Esophagus squamous epithelium (tissue), 5 donors: Measurements from ENCODE around the gene HMCES. TPM values are rescaled to one million over a fixed set of nuclear protein-coding genes. Genes with fewer than 3 reads are reported as not detected.
"Not testable (repeated sequence)": the region's sequence is repeated elsewhere in the genome, so short reads cannot be mapped to it uniquely, and the experiment has no call there.

Experiments
- DNase-seq: peaks from one replicate; lab custom pipeline; 2025; lab: John Stamatoyannopoulos, UW
- H3K27ac ChIP-seq, 4 donors: fragments of 200-600 bp; sonication (generic); one replicate each; pipeline ENCODE4 v1.5.1; 2016 to 2019; ENCODE audit warnings: mild to moderate bottlenecking in 1 of 4
- H3K27me3 ChIP-seq, 4 donors: fragments of 200-600 bp; sonication (generic); 1 replicate in 3 of 4; 2 replicates in 1 of 4; pipeline versions ENCODE4 v1.5.1 to v1.6.0; 2017 to 2021; ENCODE audit warnings: antibody characterized with exemption in 1 of 4
- H3K36me3 ChIP-seq, 3 donors: fragments of 200-600 bp; sonication (generic); one replicate each; pipeline ENCODE4 v1.5.1; 2016 to 2019
- H3K4me1 ChIP-seq, 3 donors: fragments of 200-600 bp; sonication (generic); one replicate each; pipeline ENCODE4 v1.5.1; 2017 to 2019
- H3K4me3 ChIP-seq, 4 donors: fragments of 200-600 bp; sonication (generic); 1 replicate in 3 of 4; 2 replicates in 1 of 4; pipeline ENCODE4 v1.5.1; 2016 to 2019; ENCODE audit warnings: mild to moderate bottlenecking in 2 of 4, moderate library complexity in 1 of 4
- H3K9me3 ChIP-seq, 3 donors: fragments of 200-600 bp; sonication (generic); one replicate each; pipeline ENCODE4 v1.5.1; 2016 to 2019
- POLR2A ChIP-seq, 4 donors: fragments of 450-650 bp; IDR thresholded peaks; one replicate each; pipeline ENCODE4 v1.6.1; 2017; ENCODE audit warnings: antibody characterized with exemption in 4 of 4, mild to moderate bottlenecking in 4 of 4, moderate library complexity in 3 of 4
- WGBS, 2 donors: methylation state at CpG; one replicate each; pipeline ENCODE4 v1.1.5; 2018; 5-methylcytosine and 5-hydroxymethylcytosine counted together
- intact Hi-C: fragments of 100-400 bp; cut with DNase I; formaldehyde crosslinking; loops from one replicate; pipeline ENCODE4 v1.15.0; 2022
- total RNA-seq, 4 donors: library from RNA; depleted of rRNA; stranded (reverse); fragments of >200 nt; gene quantifications; one replicate each; pipeline ENCODE4 v1.1.0, GENCODE V29; 2016
- TF ChIP-seq, protein P1 (sequence below), 6 experiments: fragments of 450-650 bp in 4 of 6; fragments of 200-600 bp in 2 of 6; sonication (generic) in 2 of 6; IDR thresholded peaks; one replicate each; pipeline ENCODE4 v1.5.1; 2016 to 2019; ENCODE audit warnings: antibody characterized with exemption in 6 of 6, mild to moderate bottlenecking in 4 of 6, moderate library complexity in 4 of 6
- donor health status: DM: yes; HTN: yes; CAD: no.

HMCES gene
- total RNA-seq, 4 donors from 2014 or later, result 24.2 to 32.7 (median 29.7) TPM

DNA sequence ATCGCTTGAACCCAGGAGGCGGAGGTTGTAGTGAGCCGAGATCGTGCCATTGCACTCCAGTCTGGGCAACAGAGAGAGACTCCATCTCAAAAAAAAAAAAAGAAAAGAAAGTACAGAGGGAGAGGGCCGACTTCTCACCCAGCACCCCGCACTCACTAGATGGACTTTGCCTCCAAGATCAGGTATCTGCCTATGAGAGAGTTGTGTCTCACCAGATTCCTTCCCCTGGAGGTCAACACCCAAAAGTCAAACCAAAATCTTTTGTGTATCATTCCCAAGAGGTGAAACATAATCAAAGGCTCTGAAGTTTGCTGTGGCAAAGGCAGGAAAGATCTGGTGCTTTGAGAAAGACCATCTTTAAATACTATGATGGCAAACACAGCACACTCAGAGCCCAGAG lies 51.2 kb downstream of the HMCES start:
- no peak for DNase-seq
- WGBS, 2 donors, result 81 to 91% methylated on average over 6 of the region's 6 CpGs
- intact Hi-C loops, result no loop called here
- H3K27ac ChIP-seq, result no peak overlapping the region
- H3K9me3 ChIP-seq, result no peaks in the 10 kb centered on the region
- no peaks in the 10 kb centered on the region for H3K27me3 ChIP-seq
- peaks cover 0 to 3% (median 0%) of the 10 kb centered on the region in 3 donors for H3K36me3 ChIP-seq
- H3K4me3 ChIP-seq, result no peak overlapping the region
- no peak for TF ChIP-seq POLR2A (IDR thresholded peaks at IDR 0.05)
- TF ChIP-seq, protein P1, sequence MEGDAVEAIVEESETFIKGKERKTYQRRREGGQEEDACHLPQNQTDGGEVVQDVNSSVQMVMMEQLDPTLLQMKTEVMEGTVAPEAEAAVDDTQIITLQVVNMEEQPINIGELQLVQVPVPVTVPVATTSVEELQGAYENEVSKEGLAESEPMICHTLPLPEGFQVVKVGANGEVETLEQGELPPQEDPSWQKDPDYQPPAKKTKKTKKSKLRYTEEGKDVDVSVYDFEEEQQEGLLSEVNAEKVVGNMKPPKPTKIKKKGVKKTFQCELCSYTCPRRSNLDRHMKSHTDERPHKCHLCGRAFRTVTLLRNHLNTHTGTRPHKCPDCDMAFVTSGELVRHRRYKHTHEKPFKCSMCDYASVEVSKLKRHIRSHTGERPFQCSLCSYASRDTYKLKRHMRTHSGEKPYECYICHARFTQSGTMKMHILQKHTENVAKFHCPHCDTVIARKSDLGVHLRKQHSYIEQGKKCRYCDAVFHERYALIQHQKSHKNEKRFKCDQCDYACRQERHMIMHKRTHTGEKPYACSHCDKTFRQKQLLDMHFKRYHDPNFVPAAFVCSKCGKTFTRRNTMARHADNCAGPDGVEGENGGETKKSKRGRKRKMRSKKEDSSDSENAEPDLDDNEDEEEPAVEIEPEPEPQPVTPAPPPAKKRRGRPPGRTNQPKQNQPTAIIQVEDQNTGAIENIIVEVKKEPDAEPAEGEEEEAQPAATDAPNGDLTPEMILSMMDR (IDR thresholded peaks at IDR 0.05), result no peak
- no peaks in the 10 kb centered on the region for H3K4me1 ChIP-seq

DNA sequence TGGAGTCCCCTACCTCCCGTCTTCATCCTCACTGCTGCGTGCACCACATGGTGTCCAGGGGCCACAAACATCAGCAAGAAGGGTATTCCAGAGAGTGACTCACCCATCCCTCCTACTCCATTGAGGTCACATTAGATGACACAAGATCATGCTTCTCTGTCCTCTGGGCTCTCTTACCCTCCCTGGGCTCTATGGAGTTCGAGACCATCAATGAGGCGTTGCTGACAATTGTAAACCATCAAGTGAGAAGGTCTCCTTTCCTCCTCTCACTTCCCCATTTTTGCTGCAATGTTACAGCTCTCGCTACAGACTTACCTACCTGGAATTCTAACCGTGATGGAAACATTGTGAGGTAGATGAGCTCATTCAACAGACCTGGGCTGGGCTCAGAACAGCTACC lies 51.7 kb downstream of the HMCES start:
- no peak overlapping the region for H3K4me3 ChIP-seq
- WGBS, 2 donors, result 78 to 86% methylated on average over 6 of the region's 6 CpGs
- TF ChIP-seq POLR2A (IDR thresholded peaks at IDR 0.05), result no peak
- TF ChIP-seq, protein P1 (IDR thresholded peaks at IDR 0.05), result no peak
- no peak for DNase-seq
- intact Hi-C loops, result no loop called here
- H3K27ac ChIP-seq, result no peak overlapping the region
- no peaks in the 10 kb centered on the region for H3K27me3 ChIP-seq
- H3K36me3 ChIP-seq, result no peaks in the 10 kb centered on the region
- H3K4me1 ChIP-seq, result no peaks in the 10 kb centered on the region
- H3K9me3 ChIP-seq, result no peaks in the 10 kb centered on the region

DNA sequence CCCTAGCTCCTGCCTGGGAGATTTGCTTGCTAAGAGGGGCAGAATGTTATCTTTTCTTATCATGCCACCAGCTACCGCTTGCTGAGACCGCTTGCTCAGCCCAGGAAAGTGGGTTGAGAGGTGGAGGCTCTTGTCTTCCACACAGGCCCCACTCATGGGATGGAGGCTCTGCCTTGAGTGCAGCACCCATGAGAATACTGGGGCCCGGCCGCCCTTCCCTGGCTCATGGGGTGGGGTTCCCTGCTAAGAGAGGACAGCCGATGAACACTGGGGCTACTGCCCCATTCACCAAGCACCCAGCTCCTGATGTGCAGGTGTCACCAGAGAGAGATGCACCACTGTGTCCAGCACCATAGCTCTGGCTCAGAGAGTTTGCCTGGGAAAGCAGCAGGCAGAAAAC lies 55.2 kb downstream of the HMCES start:
- Histone ChIP-seq H3K4me1 (no peaks in the 10 kb centered on the region), H3K36me3 (no peaks in the 10 kb centered on the region), H3K27ac (no peak overlapping the region), H3K4me3 (no peak overlapping the region), H3K9me3 (no peaks in the 10 kb centered on the region), H3K27me3 (no peaks in the 10 kb centered on the region)
- TF ChIP-seq POLR2A (IDR thresholded peaks at IDR 0.05), result no peak
- TF ChIP-seq, protein P1 (IDR thresholded peaks at IDR 0.05), result no peak
- no peak for DNase-seq
- 90 to 93% methylated on average over 3 to 5 of the region's 5 CpGs for WGBS, 2 donors
- intact Hi-C loops, result no loop called here

DNA sequence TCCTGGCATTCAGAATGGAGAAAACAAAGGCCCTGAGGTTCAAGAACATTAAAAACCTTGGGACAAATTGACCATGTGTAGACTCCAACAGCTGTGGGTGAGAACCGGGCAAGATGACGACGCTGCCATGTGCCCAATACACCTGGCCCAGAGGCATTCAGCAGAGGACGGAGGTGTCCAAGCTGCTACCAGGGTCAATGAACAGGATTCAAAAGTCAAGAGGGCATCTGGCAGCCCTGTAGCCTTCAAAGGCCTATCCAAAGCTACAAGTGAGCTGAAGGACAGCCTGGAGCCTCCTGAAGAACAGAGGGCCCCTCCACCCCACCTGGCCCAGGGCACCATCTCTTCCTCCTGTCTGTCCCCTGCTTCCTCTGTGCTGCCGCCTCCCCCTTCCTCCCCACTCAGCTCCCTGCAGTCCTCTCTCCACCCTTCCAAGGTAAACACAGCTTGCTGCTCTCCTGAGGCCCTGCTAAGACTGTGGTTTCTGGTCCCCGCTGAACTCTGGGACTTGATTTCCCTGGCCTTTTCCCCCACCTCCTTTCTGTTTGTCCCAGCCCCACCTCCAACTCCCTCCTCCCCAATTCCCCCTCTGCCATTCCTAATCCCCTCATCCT lies 57.5 kb downstream of the HMCES start:
- Histone ChIP-seq H3K4me1 (no peaks in the 10 kb centered on the region), H3K4me3 (no peak overlapping the region), H3K27ac (no peak overlapping the region), H3K9me3 (no peaks in the 10 kb centered on the region), H3K27me3 (no peaks in the 10 kb centered on the region), H3K36me3 (no peaks in the 10 kb centered on the region)
- no peak for DNase-seq
- TF ChIP-seq POLR2A (IDR thresholded peaks at IDR 0.05), result no peak
- TF ChIP-seq, protein P1 (IDR thresholded peaks at IDR 0.05), result no peak
- 79 to 85% methylated on average over 5 to 6 of the region's 6 CpGs for WGBS, 2 donors
- intact Hi-C loops, result no loop called here

DNA sequence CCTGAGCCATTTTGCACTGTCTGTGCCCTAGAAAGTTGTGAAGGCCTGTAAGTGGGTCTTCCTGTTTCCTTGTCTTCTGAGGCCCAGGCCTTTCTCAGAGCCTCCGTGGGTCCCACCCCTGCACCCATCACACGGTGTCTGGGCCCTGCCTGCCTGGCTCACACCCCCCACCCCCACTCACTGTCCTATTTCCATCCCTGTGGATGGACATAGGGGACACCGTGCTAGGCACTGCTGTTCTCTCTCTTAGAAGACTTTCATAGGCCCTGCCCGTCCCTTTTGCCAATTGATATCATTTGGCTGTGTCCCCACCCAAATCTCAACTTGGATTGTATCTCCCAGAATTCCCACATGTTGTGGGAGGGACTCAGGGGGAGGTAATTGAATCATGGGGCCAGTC lies 59.0 kb downstream of the HMCES start:
- H3K27me3 ChIP-seq, intact Hi-C loops, H3K4me3 ChIP-seq, H3K9me3 ChIP-seq, H3K36me3 ChIP-seq, DNase-seq, H3K27ac ChIP-seq, H3K4me1 ChIP-seq: not testable (repeated sequence)
- 72 to 90% methylated on average over 4 of the region's 4 CpGs for WGBS, 2 donors

DNA sequence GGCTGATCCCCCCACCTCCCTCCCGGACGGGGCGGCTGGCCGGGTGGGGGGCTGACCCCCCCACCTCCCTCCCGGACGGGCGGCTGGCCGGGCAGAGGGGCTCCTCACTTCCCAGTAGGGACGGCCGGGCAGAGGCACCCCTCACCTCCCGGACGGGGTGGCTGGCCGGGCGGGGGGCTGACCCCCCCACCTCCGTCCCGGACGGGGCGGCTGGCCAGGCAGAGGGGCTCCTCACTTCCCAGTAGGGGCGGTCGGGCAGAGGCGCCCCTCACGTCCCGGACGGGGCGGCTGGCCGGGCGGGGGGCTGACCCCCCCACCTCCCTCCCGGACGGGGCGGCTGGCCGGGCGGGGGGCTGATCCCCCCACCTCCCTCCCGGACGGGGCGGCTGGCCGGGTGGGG lies 60.5 kb downstream of the HMCES start:
- H3K4me3 ChIP-seq, H3K4me1 ChIP-seq, H3K27me3 ChIP-seq, H3K36me3 ChIP-seq, H3K27ac ChIP-seq, intact Hi-C loops, DNase-seq, H3K9me3 ChIP-seq: not testable (repeated sequence)
- no CpG with 5 or more reads among the region's 36 CpGs for WGBS, 2 donors

DNA sequence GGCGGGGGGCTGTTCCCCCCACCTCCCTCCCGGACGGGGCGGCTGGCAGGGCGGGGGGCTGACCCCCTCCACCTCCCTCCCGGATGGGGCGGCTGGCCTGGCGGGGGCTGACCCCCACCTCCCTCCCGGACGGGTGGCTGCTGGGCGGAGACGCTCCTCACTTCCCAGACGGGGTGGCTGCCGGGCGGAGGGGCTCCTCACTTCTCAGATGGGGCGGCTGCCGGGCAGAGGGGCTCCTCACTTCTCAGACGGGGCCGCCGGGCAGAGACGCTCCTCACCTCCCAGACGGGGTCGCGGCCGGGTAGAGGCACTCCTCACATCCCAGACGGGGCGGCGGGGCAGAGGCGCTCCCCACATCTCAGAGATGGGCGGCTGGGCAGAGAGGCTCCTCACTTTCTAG lies 61.2 kb downstream of the HMCES start:
- intact Hi-C loops, DNase-seq: not testable (repeated sequence)
- no CpG with 5 or more reads among the region's 30 CpGs for WGBS, 2 donors

More for the DNA sequence above, 61.2 kb downstream of the HMCES start:
- H3K4me1 ChIP-seq, result peaks cover 10 to 12% (median 10%) of the 10 kb centered on the region in 3 donors
- not testable (repeated sequence) for H3K27ac ChIP-seq, H3K4me3 ChIP-seq, H3K9me3 ChIP-seq, H3K36me3 ChIP-seq
- peaks cover 0 to 14% (median 0%) of the 10 kb centered on the region in 4 donors for H3K27me3 ChIP-seq
